ENCODE results near the gene RER1.

Gene RER1

GRCh38 chr1:2419416-2419815 is 27.8 kb downstream of the RER1 start:
- peaks cover 24% of the 10 kb centered on the region for H3K4me1 ChIP-seq (ENCODE audit: control insufficient read depth, insufficient read depth, low read length)
- peaks cover 8% of the 10 kb centered on the region for H3K27me3 ChIP-seq (ENCODE audit: control insufficient read depth, insufficient read depth, low read length)
- H3K4me3 ChIP-seq (ENCODE audit: low read length), result no peak overlapping the region
- H3K36me3 ChIP-seq (ENCODE audit: control insufficient read depth, insufficient read depth, low read length), result no peaks in the 10 kb centered on the region
- H3K9me3 ChIP-seq (ENCODE audit: control insufficient read depth, low read length), result no peaks in the 10 kb centered on the region
- no peak overlapping the region for H3K9ac ChIP-seq (ENCODE audit: low read length)

- H3K36me3 ChIP-seq (ENCODE audit: control insufficient read depth, insufficient read depth, low read length), result no peaks in the 10 kb centered on the region
- H3K27me3 ChIP-seq (ENCODE audit: control insufficient read depth, insufficient read depth, low read length), result peaks cover 6% of the 10 kb centered on the region
- no peaks in the 10 kb centered on the region for H3K9me3 ChIP-seq (ENCODE audit: control insufficient read depth, low read length)
- no peak overlapping the region for H3K4me3 ChIP-seq (ENCODE audit: low read length)
- no peak overlapping the region for H3K9ac ChIP-seq (ENCODE audit: low read length)
- H3K4me1 ChIP-seq (ENCODE audit: control insufficient read depth, insufficient read depth, low read length), result no peaks in the 10 kb centered on the region
Observed at GRCh38 chr1:2422523-2422922, 30.9 kb downstream of the RER1 start.

DNA sequence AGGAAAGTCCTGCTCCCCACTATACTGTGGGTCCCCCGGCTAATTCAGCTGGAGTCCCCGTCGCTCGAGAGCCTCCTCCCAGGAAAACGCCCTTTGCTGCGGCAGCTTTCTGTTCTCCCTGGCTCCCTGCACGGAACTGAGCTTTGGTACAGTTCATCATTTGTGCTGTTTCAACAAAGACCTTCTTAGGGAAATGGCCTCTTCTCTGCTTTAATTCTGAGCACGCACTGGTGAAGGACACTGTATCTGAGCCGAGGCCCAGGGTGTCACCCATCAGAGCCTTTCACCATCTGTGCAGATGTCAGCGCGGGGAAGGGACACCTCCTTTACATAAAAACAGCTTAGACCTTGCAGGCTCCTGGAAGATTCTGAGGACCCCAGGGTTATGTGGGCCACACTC is 34.3 kb downstream of the RER1 start:
- H3K9me3 ChIP-seq (ENCODE audit: control insufficient read depth, low read length), result no peaks in the 10 kb centered on the region
- H3K9ac ChIP-seq (ENCODE audit: low read length), result no peak overlapping the region
- H3K36me3 ChIP-seq (ENCODE audit: control insufficient read depth, insufficient read depth, low read length), result no peaks in the 10 kb centered on the region
- H3K27me3 ChIP-seq (ENCODE audit: control insufficient read depth, insufficient read depth, low read length), result peaks cover 6% of the 10 kb centered on the region
- no peaks in the 10 kb centered on the region for H3K4me1 ChIP-seq (ENCODE audit: control insufficient read depth, insufficient read depth, low read length)
- no peak overlapping the region for H3K4me3 ChIP-seq (ENCODE audit: low read length)

- no peaks in the 10 kb centered on the region for H3K9me3 ChIP-seq (ENCODE audit: control insufficient read depth, low read length)
- H3K4me3 ChIP-seq (ENCODE audit: low read length), result no peak overlapping the region
- H3K4me1 ChIP-seq (ENCODE audit: control insufficient read depth, insufficient read depth, low read length), result no peaks in the 10 kb centered on the region
- H3K9ac ChIP-seq (ENCODE audit: low read length), result no peak overlapping the region
- H3K27me3 ChIP-seq (ENCODE audit: control insufficient read depth, insufficient read depth, low read length), result peaks cover 8% of the 10 kb centered on the region
- no peaks in the 10 kb centered on the region for H3K36me3 ChIP-seq (ENCODE audit: control insufficient read depth, insufficient read depth, low read length)
Observed at GRCh38 chr1:2426540-2426939, 34.9 kb downstream of the RER1 start.

GRCh38 chr1:2427051-2427450 is 35.4 kb downstream of the RER1 start:
- Histone ChIP-seq H3K4me1 (ENCODE audit: control insufficient read depth, insufficient read depth, low read length) (no peaks in the 10 kb centered on the region), H3K36me3 (ENCODE audit: control insufficient read depth, insufficient read depth, low read length) (no peaks in the 10 kb centered on the region), H3K27me3 (ENCODE audit: control insufficient read depth, insufficient read depth, low read length) (peaks cover 11% of the 10 kb centered on the region), H3K9ac (ENCODE audit: low read length) (no peak overlapping the region), H3K9me3 (ENCODE audit: control insufficient read depth, low read length) (no peaks in the 10 kb centered on the region), H3K4me3 (ENCODE audit: low read length) (no peak overlapping the region)

- no peaks in the 10 kb centered on the region for H3K36me3 ChIP-seq (ENCODE audit: control insufficient read depth, insufficient read depth, low read length)
- H3K4me1 ChIP-seq (ENCODE audit: control insufficient read depth, insufficient read depth, low read length), result no peaks in the 10 kb centered on the region
- H3K9me3 ChIP-seq (ENCODE audit: control insufficient read depth, low read length), result no peaks in the 10 kb centered on the region
- H3K4me3 ChIP-seq (ENCODE audit: low read length), result no peak overlapping the region
- H3K9ac ChIP-seq (ENCODE audit: low read length), result no peak overlapping the region
- peaks cover 11% of the 10 kb centered on the region for H3K27me3 ChIP-seq (ENCODE audit: control insufficient read depth, insufficient read depth, low read length)
Observed at GRCh38 chr1:2427976-2428375, 36.3 kb downstream of the RER1 start.

DNA sequence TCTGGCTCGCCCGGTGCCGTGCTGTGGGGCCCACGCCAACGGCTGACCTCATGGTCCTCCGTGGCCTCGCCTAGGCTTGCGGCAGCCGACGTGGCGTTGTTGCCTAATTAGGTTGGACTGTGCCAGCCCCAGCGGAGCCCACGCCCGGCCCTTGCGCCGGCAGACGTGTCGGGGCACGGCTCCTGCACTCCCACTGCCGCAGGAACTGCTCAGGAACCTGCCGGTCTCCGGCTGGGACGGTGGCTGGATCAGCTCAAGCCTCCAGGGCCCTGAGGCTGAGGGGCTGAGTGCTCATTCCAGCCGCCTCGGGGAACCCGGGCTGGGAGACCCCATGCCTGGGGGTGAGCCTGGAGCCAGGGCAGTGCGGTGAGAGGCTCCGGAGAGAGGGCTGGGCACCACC is 36.8 kb downstream of the RER1 start:
- no peak overlapping the region for H3K9ac ChIP-seq (ENCODE audit: low read length)
- peaks cover 11% of the 10 kb centered on the region for H3K27me3 ChIP-seq (ENCODE audit: control insufficient read depth, insufficient read depth, low read length)
- H3K9me3 ChIP-seq (ENCODE audit: control insufficient read depth, low read length), result no peaks in the 10 kb centered on the region
- H3K4me3 ChIP-seq (ENCODE audit: low read length), result no peak overlapping the region
- no peaks in the 10 kb centered on the region for H3K4me1 ChIP-seq (ENCODE audit: control insufficient read depth, insufficient read depth, low read length)
- no peaks in the 10 kb centered on the region for H3K36me3 ChIP-seq (ENCODE audit: control insufficient read depth, insufficient read depth, low read length)

GRCh38 chr1:2429780-2430591 is 38.3 kb downstream of the RER1 start:
- Histone ChIP-seq H3K27me3 (ENCODE audit: control insufficient read depth, insufficient read depth, low read length) (peaks cover 11% of the 10 kb centered on the region), H3K9ac (ENCODE audit: low read length) (no peak overlapping the region), H3K4me3 (ENCODE audit: low read length) (no peak overlapping the region), H3K36me3 (ENCODE audit: control insufficient read depth, insufficient read depth, low read length) (no peaks in the 10 kb centered on the region), H3K4me1 (ENCODE audit: control insufficient read depth, insufficient read depth, low read length) (no peaks in the 10 kb centered on the region), H3K9me3 (ENCODE audit: control insufficient read depth, low read length) (no peaks in the 10 kb centered on the region)

GRCh38 chr1:2430592-2430973 is 38.9 kb downstream of the RER1 start:
- Histone ChIP-seq H3K9ac (ENCODE audit: low read length) (no peak overlapping the region), H3K9me3 (ENCODE audit: control insufficient read depth, low read length) (no peaks in the 10 kb centered on the region), H3K36me3 (ENCODE audit: control insufficient read depth, insufficient read depth, low read length) (no peaks in the 10 kb centered on the region), H3K4me1 (ENCODE audit: control insufficient read depth, insufficient read depth, low read length) (no peaks in the 10 kb centered on the region), H3K27me3 (ENCODE audit: control insufficient read depth, insufficient read depth, low read length) (peaks cover 11% of the 10 kb centered on the region), H3K4me3 (ENCODE audit: low read length) (no peak overlapping the region)

DNA sequence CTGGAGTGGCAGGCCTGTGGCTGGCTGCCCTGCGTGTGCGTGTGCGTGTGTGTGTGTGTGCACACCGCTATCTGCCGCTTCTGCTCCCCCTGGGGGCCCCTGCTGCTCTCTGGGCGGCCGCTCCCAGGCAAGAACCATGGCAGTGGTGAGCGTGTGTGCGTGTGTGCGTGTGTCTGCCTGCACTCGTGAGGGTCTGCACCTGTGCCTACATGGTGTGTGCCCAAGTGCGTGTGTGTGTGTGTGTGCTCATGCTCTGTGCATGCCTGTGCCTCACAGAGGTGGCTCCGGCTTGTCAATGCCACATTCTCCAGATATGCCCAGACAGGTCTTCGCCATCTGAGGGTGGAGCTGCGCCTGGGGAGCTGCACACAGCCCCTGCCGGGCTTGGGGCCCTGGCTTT is 39.5 kb downstream of the RER1 start:
- no peaks in the 10 kb centered on the region for H3K9me3 ChIP-seq (ENCODE audit: control insufficient read depth, low read length)
- no peaks in the 10 kb centered on the region for H3K36me3 ChIP-seq (ENCODE audit: control insufficient read depth, insufficient read depth, low read length)
- H3K9ac ChIP-seq (ENCODE audit: low read length), result no peak overlapping the region
- peaks cover 11% of the 10 kb centered on the region for H3K27me3 ChIP-seq (ENCODE audit: control insufficient read depth, insufficient read depth, low read length)
- H3K4me3 ChIP-seq (ENCODE audit: low read length), result no peak overlapping the region
- H3K4me1 ChIP-seq (ENCODE audit: control insufficient read depth, insufficient read depth, low read length), result no peaks in the 10 kb centered on the region

- Histone ChIP-seq H3K4me3 (ENCODE audit: low read length) (no peak overlapping the region), H3K27me3 (ENCODE audit: control insufficient read depth, insufficient read depth, low read length) (peaks cover 10% of the 10 kb centered on the region), H3K9me3 (ENCODE audit: control insufficient read depth, low read length) (no peaks in the 10 kb centered on the region), H3K9ac (ENCODE audit: low read length) (no peak overlapping the region), H3K36me3 (ENCODE audit: control insufficient read depth, insufficient read depth, low read length) (no peaks in the 10 kb centered on the region), H3K4me1 (ENCODE audit: control insufficient read depth, insufficient read depth, low read length) (no peaks in the 10 kb centered on the region)
Observed at GRCh38 chr1:2431518-2431917, 39.9 kb downstream of the RER1 start.

GRCh38 chr1:2432441-2432844 is 40.8 kb downstream of the RER1 start:
- no peaks in the 10 kb centered on the region for H3K4me1 ChIP-seq (ENCODE audit: control insufficient read depth, insufficient read depth, low read length)
- H3K36me3 ChIP-seq (ENCODE audit: control insufficient read depth, insufficient read depth, low read length), result no peaks in the 10 kb centered on the region
- H3K4me3 ChIP-seq (ENCODE audit: low read length), result no peak overlapping the region
- peaks cover 6% of the 10 kb centered on the region for H3K27me3 ChIP-seq (ENCODE audit: control insufficient read depth, insufficient read depth, low read length)
- no peaks in the 10 kb centered on the region for H3K9me3 ChIP-seq (ENCODE audit: control insufficient read depth, low read length)
- H3K9ac ChIP-seq (ENCODE audit: low read length), result no peak overlapping the region

DNA sequence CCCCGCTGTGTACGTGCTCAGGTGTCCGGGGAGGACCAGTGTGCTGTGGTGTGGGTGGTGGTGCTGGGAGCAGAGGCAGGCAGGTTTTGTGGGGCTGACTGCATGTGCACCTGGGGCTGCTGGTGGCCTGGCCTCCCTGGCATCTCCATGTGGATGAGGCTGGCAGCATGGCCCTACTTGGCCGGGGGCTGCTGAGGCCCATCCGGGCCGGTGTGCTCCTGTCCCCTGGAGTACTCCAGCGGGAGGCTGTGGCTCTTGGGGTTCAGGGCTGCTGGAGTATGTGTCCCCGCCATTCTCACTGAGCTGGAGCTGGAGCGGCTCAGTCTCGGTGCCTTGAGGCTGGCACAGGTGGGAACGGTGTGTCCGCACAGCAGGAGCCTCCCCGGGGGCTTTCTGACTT is 41.6 kb downstream of the RER1 start:
- H3K4me1 ChIP-seq (ENCODE audit: control insufficient read depth, insufficient read depth, low read length), result no peaks in the 10 kb centered on the region
- no peaks in the 10 kb centered on the region for H3K36me3 ChIP-seq (ENCODE audit: control insufficient read depth, insufficient read depth, low read length)
- H3K4me3 ChIP-seq (ENCODE audit: low read length), result no peak overlapping the region
- H3K9me3 ChIP-seq (ENCODE audit: control insufficient read depth, low read length), result no peaks in the 10 kb centered on the region
- H3K9ac ChIP-seq (ENCODE audit: low read length), result no peak overlapping the region
- H3K27me3 ChIP-seq (ENCODE audit: control insufficient read depth, insufficient read depth, low read length), result peaks cover 6% of the 10 kb centered on the region

Data from mucosa of stomach (tissue), 1 donor.